OCI-LY3 (cell line): ENCODE results near the gene ALDH2.
A peak's percentile ranks its signal among the peaks of the same experiment; 100 is the strongest.

Experiments
- H2AFZ ChIP-seq: fragments of 200-600, 300-600 bp; shearing (Covaris generic); 2 replicates; pipeline ENCODE4 v1.6.0; 2014; ENCODE audit warnings: antibody characterized with exemption, low read depth, low read length
- H3K27ac ChIP-seq: fragments of 200-600, 300-600 bp; sonication (generic); 2 replicates; pipeline ENCODE4 v1.5.1; 2014; ENCODE audit warnings: mild to moderate bottlenecking, low read length, moderate library complexity, mixed read lengths
- H3K27me3 ChIP-seq: fragments of 200-600, 300-600 bp; sonication (generic); 2 replicates; pipeline ENCODE4 v1.6.1; 2014; ENCODE audit warnings: low read depth, low read length, mixed read lengths
- H3K36me3 ChIP-seq: fragments of 200-600, 300-600 bp; sonication (generic); replicated peaks from 2 replicates; pipeline ENCODE3; 2014; ENCODE audit warnings: low read depth, low read length, mixed read lengths
- H3K4me1 ChIP-seq: fragments of 300-600, 200-600 bp; sonication (generic); 2 replicates; pipeline ENCODE4 v1.6.1; 2014; ENCODE audit warnings: low read length, mixed read lengths
- H3K4me2 ChIP-seq: fragments of 200-600, 300-600 bp; sonication (generic); 2 replicates; pipeline ENCODE4 v1.6.1; 2014; ENCODE audit warnings: low read length, mixed read lengths
- H3K4me3 ChIP-seq: fragments of 300-600, 200-600 bp; sonication (generic); 2 replicates; pipeline ENCODE4 v1.5.1; 2014; ENCODE audit warnings: antibody characterized with exemption, mild to moderate bottlenecking, low read length, moderate library complexity
- H3K79me2 ChIP-seq: fragments of 300-600, 200-600 bp; shearing (Covaris generic); 2 replicates; pipeline ENCODE4 v1.6.1; 2014; ENCODE audit warnings: mild to moderate bottlenecking, low read length, mixed read lengths
- H3K9ac ChIP-seq: fragments of 300-600, 200-600 bp; shearing (Covaris generic); 2 replicates; pipeline ENCODE4 v1.6.0; 2014; ENCODE audit warnings: mild to moderate bottlenecking, low read length, moderate library complexity
- H3K9me3 ChIP-seq: fragments of 200-600, 300-600 bp; shearing (Covaris generic); 2 replicates; pipeline ENCODE4 v1.6.1; 2014; ENCODE audit warnings: low read length, mixed read lengths; ENCODE audit not compliant: insufficient read depth
- H4K20me1 ChIP-seq: fragments of 200-600, 300-600 bp; sonication (generic); 2 replicates; pipeline ENCODE4 v1.6.1; 2016; ENCODE audit warnings: low read length, mixed read lengths; ENCODE audit not compliant: insufficient read depth
- CTCF ChIP-seq: fragments of 200-600, 300-600 bp; sonication (generic); IDR thresholded peaks from 2 replicates; pipeline ENCODE4 v1.5.1; 2014; ENCODE audit warnings: antibody characterized with exemption, low read length, low read depth
- EZH2phosphoT487 ChIP-seq: fragments of 200-600 bp; shearing (Covaris generic); IDR thresholded peaks from 2 replicates; pipeline ENCODE4 v1.6.1; 2018; ENCODE audit warnings: antibody characterized with exemption, mixed run types, low read depth

Gene ALDH2

GRCh38 chr12:111783046-111783445 lies 16.3 kb downstream of the ALDH2 start:
- Histone ChIP-seq H3K36me3 (peaks cover 31% of the 10 kb centered on the region), H3K9me3 (no peaks in the 10 kb centered on the region), H3K79me2 (no peaks in the 10 kb centered on the region), H2AFZ (no peak overlapping the region), H3K27ac (no peak overlapping the region), H3K4me1 (peaks cover 2% of the 10 kb centered on the region), H4K20me1 (no peaks in the 10 kb centered on the region), H3K9ac (no peak overlapping the region), H3K4me3 (no peak overlapping the region), H3K27me3 (no peaks in the 10 kb centered on the region), H3K4me2 (no peak overlapping the region)
- TF ChIP-seq EZH2phosphoT487 (no peak), CTCF (no peak)

GRCh38 chr12:111784953-111785352 lies 18.2 kb downstream of the ALDH2 start:
- Histone ChIP-seq H3K4me2 (no peak overlapping the region), H3K27me3 (no peaks in the 10 kb centered on the region), H4K20me1 (no peaks in the 10 kb centered on the region), H3K9me3 (no peaks in the 10 kb centered on the region), H3K36me3 (peaks cover 28% of the 10 kb centered on the region), H2AFZ (no peak overlapping the region), H3K4me1 (no peaks in the 10 kb centered on the region), H3K27ac (no peak overlapping the region), H3K79me2 (no peaks in the 10 kb centered on the region), H3K4me3 (no peak overlapping the region), H3K9ac (no peak overlapping the region)
- TF ChIP-seq CTCF (no peak), EZH2phosphoT487 (no peak)

GRCh38 chr12:111785651-111786050 lies 18.9 kb downstream of the ALDH2 start:
- no peak overlapping the region for H3K4me3 ChIP-seq
- no peaks in the 10 kb centered on the region for H3K4me1 ChIP-seq
- H3K9ac ChIP-seq = no peak overlapping the region
- TF ChIP-seq EZH2phosphoT487 = no peak
- no peak for TF ChIP-seq CTCF
- H3K4me2 ChIP-seq = no peak overlapping the region
- no peak overlapping the region for H3K27ac ChIP-seq
- no peak overlapping the region for H2AFZ ChIP-seq
- H3K27me3 ChIP-seq = no peaks in the 10 kb centered on the region
- H3K79me2 ChIP-seq = no peaks in the 10 kb centered on the region
- no peaks in the 10 kb centered on the region for H4K20me1 ChIP-seq
- peaks cover 33% of the 10 kb centered on the region for H3K36me3 ChIP-seq
- H3K9me3 ChIP-seq = no peaks in the 10 kb centered on the region

- Histone ChIP-seq H3K79me2 (no peaks in the 10 kb centered on the region), H3K36me3 (peaks cover 21% of the 10 kb centered on the region), H3K27ac (no peak overlapping the region), H3K4me2 (no peak overlapping the region), H3K9me3 (no peaks in the 10 kb centered on the region), H3K9ac (no peak overlapping the region), H2AFZ (no peak overlapping the region), H3K4me3 (no peak overlapping the region), H4K20me1 (no peaks in the 10 kb centered on the region), H3K27me3 (no peaks in the 10 kb centered on the region), H3K4me1 (no peaks in the 10 kb centered on the region)
- TF ChIP-seq EZH2phosphoT487 (no peak), CTCF (peak; percentile 50)
Measured at GRCh38 chr12:111788178-111788654, 21.5 kb downstream of the ALDH2 start.
